RWPE1 (cell line): ENCODE results near the gene LRRC37B.
"Not testable (repeated sequence)": the region's sequence is repeated elsewhere in the genome, so short reads cannot be mapped to it uniquely, and the experiment has no call there.

Source experiments
- CTCF ChIA-PET: fragments of 350-600 bp; sonication (Branson Sonifier 250); formaldehyde crosslinking; extraction: SDS; loops from one replicate; lab custom pipeline; 2021; lab: Yijun Ruan, JAX
- POLR2A ChIA-PET: fragments of 400-600 bp; formaldehyde crosslinking; extraction: SDS; loops from one replicate; lab custom pipeline; 2020; ENCODE audit warnings: antibody characterized with exemption; ENCODE audit not compliant: low non-redundant PET; lab: Yijun Ruan, JAX
- DNase-seq: peaks from one replicate; pipeline ENCODE4 v3.0.0; 2012; ENCODE audit warnings: low spot score
- H3K27ac ChIP-seq: fragments of 450-650 bp; 2 replicates; pipeline ENCODE4 v1.5.1; 2017
- TF ChIP-seq, protein P1 (sequence below): fragments of 450-650 bp; conservative IDR thresholded peaks from 2 replicates; pipeline ENCODE4 v1.5.1; 2017; ENCODE audit warnings: low read depth, mild to moderate bottlenecking

LRRC37B gene

DNA sequence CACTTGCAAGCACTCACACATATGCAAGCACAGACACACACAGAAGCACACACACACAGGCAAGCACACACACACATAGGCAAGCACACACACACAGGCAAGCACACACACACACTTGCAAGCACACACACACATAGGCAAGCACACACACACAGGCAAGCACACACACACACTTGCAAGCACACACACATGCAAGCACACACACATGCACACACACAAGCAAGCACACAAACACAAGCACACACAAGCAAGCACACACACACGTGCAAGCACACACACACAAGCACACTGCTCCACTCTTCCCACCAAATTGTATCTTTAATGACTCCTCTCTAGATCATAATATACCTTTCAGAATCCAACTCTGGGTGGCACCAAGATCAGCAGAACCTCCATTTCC, 84.9 kb downstream of the LRRC37B start:
- POLR2A ChIA-PET, CTCF ChIA-PET, DNase-seq, H3K27ac ChIP-seq: not testable (repeated sequence)

DNA sequence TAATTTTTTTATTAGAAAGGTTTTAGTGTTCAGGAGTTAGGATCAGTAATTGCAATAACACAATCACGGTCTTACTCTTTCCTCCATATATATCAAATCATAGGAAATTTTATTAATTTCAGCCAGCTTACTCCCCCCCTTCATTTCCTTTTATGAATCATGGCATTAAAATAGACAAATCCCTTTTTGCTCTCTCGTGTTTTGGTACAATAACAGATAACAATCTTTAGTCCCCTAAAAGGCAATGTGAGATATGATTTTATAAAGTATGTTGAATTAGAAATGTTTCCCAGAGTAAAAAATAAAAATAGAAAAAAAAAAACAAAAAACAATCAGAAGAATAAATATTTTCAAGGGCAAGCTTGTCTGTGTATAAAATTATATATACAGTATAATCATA, 92.5 kb downstream of the LRRC37B start:
- CTCF ChIA-PET: no interaction called here
- no peak overlapping the region for H3K27ac ChIP-seq
- POLR2A ChIA-PET: no interaction called here
- TF ChIP-seq, protein P1, sequence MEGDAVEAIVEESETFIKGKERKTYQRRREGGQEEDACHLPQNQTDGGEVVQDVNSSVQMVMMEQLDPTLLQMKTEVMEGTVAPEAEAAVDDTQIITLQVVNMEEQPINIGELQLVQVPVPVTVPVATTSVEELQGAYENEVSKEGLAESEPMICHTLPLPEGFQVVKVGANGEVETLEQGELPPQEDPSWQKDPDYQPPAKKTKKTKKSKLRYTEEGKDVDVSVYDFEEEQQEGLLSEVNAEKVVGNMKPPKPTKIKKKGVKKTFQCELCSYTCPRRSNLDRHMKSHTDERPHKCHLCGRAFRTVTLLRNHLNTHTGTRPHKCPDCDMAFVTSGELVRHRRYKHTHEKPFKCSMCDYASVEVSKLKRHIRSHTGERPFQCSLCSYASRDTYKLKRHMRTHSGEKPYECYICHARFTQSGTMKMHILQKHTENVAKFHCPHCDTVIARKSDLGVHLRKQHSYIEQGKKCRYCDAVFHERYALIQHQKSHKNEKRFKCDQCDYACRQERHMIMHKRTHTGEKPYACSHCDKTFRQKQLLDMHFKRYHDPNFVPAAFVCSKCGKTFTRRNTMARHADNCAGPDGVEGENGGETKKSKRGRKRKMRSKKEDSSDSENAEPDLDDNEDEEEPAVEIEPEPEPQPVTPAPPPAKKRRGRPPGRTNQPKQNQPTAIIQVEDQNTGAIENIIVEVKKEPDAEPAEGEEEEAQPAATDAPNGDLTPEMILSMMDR: no peak
- no peak for DNase-seq

DNA sequence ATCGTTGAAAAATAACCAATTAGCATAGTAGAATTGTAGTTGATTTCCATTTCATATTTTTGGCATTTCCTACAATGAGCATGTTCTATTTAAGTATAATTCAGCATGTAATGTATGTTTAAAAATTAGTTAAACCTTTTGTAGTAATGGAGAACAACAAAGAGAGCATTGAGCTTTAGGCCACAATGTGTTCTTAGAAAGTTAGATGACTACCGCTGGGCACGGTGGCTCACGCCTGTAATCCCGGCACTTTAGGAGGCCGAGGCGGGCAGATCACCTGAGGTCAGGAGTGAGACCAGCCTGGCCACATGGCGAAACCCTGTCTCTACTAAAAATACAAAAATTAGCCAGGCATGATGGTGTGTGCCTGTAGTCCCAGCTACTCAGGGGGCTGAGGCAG, 93.1 kb downstream of the LRRC37B start:
- POLR2A ChIA-PET, H3K27ac ChIP-seq, CTCF ChIA-PET, DNase-seq: not testable (repeated sequence)

DNA sequence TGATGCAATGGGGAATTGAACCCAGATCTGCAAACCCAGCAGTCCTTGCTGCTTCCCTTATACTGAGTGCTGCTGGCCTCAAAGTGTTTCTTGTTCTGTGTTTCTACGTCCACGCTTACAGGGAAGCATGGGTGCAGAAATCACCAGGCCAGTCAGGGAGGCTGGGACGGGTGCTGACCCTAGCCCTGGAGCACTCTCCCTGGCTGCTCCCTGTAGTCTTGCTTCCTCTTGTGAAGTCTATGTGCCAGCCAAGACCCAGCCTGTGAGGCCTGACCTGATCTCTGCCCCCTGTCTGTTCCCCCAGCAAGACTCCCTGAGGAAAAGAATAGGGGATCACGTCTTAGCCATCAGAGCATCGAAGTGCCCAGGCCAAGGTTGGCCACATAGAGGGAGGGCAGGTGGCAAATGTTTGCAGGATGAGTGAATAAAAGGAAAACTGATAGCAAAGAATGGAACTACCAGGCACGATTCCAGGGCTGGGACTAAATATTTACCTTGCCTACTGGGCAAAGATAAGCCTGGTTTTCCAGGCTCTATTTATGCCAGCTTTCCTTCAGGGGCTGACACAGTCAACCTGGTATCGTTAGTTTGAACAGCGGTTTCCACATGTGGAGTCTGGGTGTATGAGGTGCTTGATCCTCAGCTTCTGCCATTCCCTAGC, 93.9 kb downstream of the LRRC37B start:
- no peak overlapping the region for H3K27ac ChIP-seq
- DNase-seq: no peak
- CTCF ChIA-PET: no interaction called here
- POLR2A ChIA-PET: no interaction called here
- TF ChIP-seq, protein P1: no peak

- POLR2A ChIA-PET: no interaction called here
- TF ChIP-seq, protein P1: no peak
- DNase-seq: no peak
- H3K27ac ChIP-seq: no peak overlapping the region
- CTCF ChIA-PET: no interaction called here
Observed at GRCh38 chr17:32102172-32102571, 95.0 kb downstream of the LRRC37B start.

DNA sequence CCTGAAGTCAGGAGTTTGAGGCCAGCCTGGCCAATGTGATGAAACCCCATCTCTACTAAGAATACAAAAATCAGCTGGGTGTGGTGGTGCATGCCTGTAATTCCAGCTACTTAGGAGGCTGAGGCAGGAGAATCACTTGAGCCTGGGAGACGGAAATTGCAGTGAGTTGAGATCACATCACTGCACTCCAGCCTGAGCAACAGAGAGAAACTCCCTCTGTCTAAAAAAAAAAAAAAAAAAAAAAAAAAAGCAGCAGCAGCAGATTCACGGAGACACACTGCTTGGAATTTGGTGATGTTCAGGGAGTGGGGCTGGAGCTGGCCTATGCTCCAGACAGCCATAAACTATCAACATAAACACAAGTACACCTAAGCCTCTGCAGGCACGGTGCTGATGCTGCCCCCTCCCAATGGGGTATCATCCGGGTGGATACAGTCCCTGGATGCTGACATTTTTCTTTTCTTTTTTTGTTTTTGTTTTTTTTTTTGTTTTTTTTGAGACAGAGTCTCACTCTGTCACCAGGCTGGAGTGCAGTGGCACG, 95.5 kb downstream of the LRRC37B start:
- TF ChIP-seq, protein P1: no peak
- ChIA-PET CTCF (no interaction called here), POLR2A (no interaction called here)

More for the DNA sequence above, 95.5 kb downstream of the LRRC37B start:
- no peak overlapping the region for H3K27ac ChIP-seq
- no peak for DNase-seq
